T-helper 17 cell (primary cell): ENCODE data around the gene ZNF335. TPM values are rescaled to one million over a fixed set of nuclear protein-coding genes. Genes with fewer than 3 reads are reported as not detected.

Source experiments
- ATAC-seq: fragments of 150-1000 bp; cut with Tn5 transposase; 2 replicates; pipeline ENCODE4 v1.10.0; 2021; ENCODE audit warnings: mild to moderate bottlenecking, moderate library complexity
- DNase-seq, 3 donors: peaks; one replicate each; pipeline versions ENCODE4 v3.0.0 to v3.0.0-alpha.2; 2020 to 2021
- H3K9me3 ChIP-seq: one replicate; pipeline ENCODE4 v1.7.0; 2013; ENCODE audit warnings: low read length, mild to moderate bottlenecking; ENCODE audit not compliant: control insufficient read depth, poor library complexity, severe bottlenecking
- H3K27ac Mint-ChIP-seq: one replicate; pipeline ENCODE4 v1.8.0; 2022; ENCODE audit warnings: mild to moderate bottlenecking, moderate library complexity, mixed read lengths
- H3K27me3 Mint-ChIP-seq: one replicate; pipeline ENCODE4 v1.8.0; 2022; ENCODE audit warnings: mixed read lengths
- H3K36me3 Mint-ChIP-seq: one replicate; pipeline ENCODE4 v1.8.0; 2022; ENCODE audit warnings: low read depth, mixed read lengths
- H3K4me1 Mint-ChIP-seq: one replicate; pipeline ENCODE4 v1.8.0; 2022; ENCODE audit warnings: mild to moderate bottlenecking, mixed read lengths
- H3K4me3 Mint-ChIP-seq: one replicate; pipeline ENCODE4 v1.8.0; 2022; ENCODE audit warnings: mild to moderate bottlenecking, moderate library complexity, mixed read lengths
- total RNA-seq, 4 donors: library from RNA in 2 of 4; stranded (reverse) in 2 of 4; gene quantifications; one replicate each; pipeline ENCODE4 v1.2.3 and lab custom pipeline; 2022 to 2026

ZNF335 gene
- total RNA-seq, 2 donors from 2014 or later, result 95.1 to 129 TPM

GRCh38 chr20:45974896-45975565 lies 3.0 kb upstream of the ZNF335 start:
- H3K4me3 Mint-ChIP-seq, result no peak overlapping the region
- no peak for ATAC-seq

GRCh38 chr20:45972500-45973183 lies 639 bp upstream of the ZNF335 start:
- ATAC-seq (no peak), DNase-seq (no peak)
- Mint-ChIP-seq H3K36me3 (no peaks in the 10 kb centered on the region), H3K27me3 (no peaks in the 10 kb centered on the region), H3K27ac (peak overlapping the region; percentile 97), H3K4me1 (peaks cover 18% of the 10 kb centered on the region), H3K4me3 (peak overlapping the region; percentile 87)
- no peaks in the 10 kb centered on the region for H3K9me3 ChIP-seq

More at GRCh38 chr20:45974896-45975565, 3.0 kb upstream of the ZNF335 start:
- no peaks in the 10 kb centered on the region for H3K36me3 Mint-ChIP-seq
- peaks cover 14% of the 10 kb centered on the region for H3K4me1 Mint-ChIP-seq
- no peaks in the 10 kb centered on the region for H3K27me3 Mint-ChIP-seq
- H3K9me3 ChIP-seq, result no peaks in the 10 kb centered on the region
- no peak for DNase-seq
- H3K27ac Mint-ChIP-seq, result no peak overlapping the region

GRCh38 chr20:45971425-45971674 lies 653 bp downstream of the ZNF335 start:
- Mint-ChIP-seq H3K27ac (peak overlapping the region; percentile 97), H3K4me3 (peak overlapping the region; percentile 87), H3K4me1 (peaks cover 20% of the 10 kb centered on the region), H3K27me3 (no peaks in the 10 kb centered on the region), H3K36me3 (no peaks in the 10 kb centered on the region)
- no peaks in the 10 kb centered on the region for H3K9me3 ChIP-seq
- ATAC-seq (peak; percentile 20), DNase-seq (no peak)

- Mint-ChIP-seq H3K4me3 (peak overlapping the region; percentile 87), H3K4me1 (peaks cover 20% of the 10 kb centered on the region), H3K27me3 (no peaks in the 10 kb centered on the region), H3K27ac (peak overlapping the region; percentile 97), H3K36me3 (no peaks in the 10 kb centered on the region)
- H3K9me3 ChIP-seq, result no peaks in the 10 kb centered on the region
- DNase-seq (no peak), ATAC-seq (no peak)
These were observed 1.2 kb downstream of the ZNF335 start for GRCh38 chr20:45970646-45971424.

GRCh38 chr20:45969712-45970634 lies 2.0 kb downstream of the ZNF335 start:
- H3K4me1 Mint-ChIP-seq, result peaks cover 20% of the 10 kb centered on the region
- H3K36me3 Mint-ChIP-seq, result no peaks in the 10 kb centered on the region
- H3K4me3 Mint-ChIP-seq, result peak overlapping the region; percentile 87
- H3K27me3 Mint-ChIP-seq, result no peaks in the 10 kb centered on the region
- peak overlapping the region; percentile 97 for H3K27ac Mint-ChIP-seq
- no peak for ATAC-seq
- no peaks in the 10 kb centered on the region for H3K9me3 ChIP-seq
- DNase-seq, result no peak

GRCh38 chr20:45968801-45969711 lies 2.9 kb downstream of the ZNF335 start:
- peak overlapping the region; percentile 97 for H3K27ac Mint-ChIP-seq

GRCh38 chr20:45968081-45968671 lies 3.8 kb downstream of the ZNF335 start:
- Mint-ChIP-seq H3K27me3 (no peaks in the 10 kb centered on the region), H3K36me3 (peaks cover under 1% of the 10 kb centered on the region), H3K4me3 (no peak overlapping the region), H3K27ac (no peak overlapping the region), H3K4me1 (peaks cover 22% of the 10 kb centered on the region)
- DNase-seq (no peak), ATAC-seq (no peak)
- no peaks in the 10 kb centered on the region for H3K9me3 ChIP-seq

More at GRCh38 chr20:45968801-45969711, 2.9 kb downstream of the ZNF335 start:
- H3K36me3 Mint-ChIP-seq, result no peaks in the 10 kb centered on the region
- DNase-seq (no peak), ATAC-seq (no peak)
- no peaks in the 10 kb centered on the region for H3K27me3 Mint-ChIP-seq
- H3K4me1 Mint-ChIP-seq, result peaks cover 20% of the 10 kb centered on the region
- no peak overlapping the region for H3K4me3 Mint-ChIP-seq
- no peaks in the 10 kb centered on the region for H3K9me3 ChIP-seq

GRCh38 chr20:45967551-45968080 lies 4.4 kb downstream of the ZNF335 start:
- Mint-ChIP-seq H3K4me3 (no peak overlapping the region), H3K27me3 (no peaks in the 10 kb centered on the region), H3K4me1 (peaks cover 23% of the 10 kb centered on the region), H3K36me3 (peaks cover 3% of the 10 kb centered on the region), H3K27ac (peak overlapping the region; percentile 32)
- no peaks in the 10 kb centered on the region for H3K9me3 ChIP-seq
- DNase-seq (no peak), ATAC-seq (no peak)

GRCh38 chr20:45965169-45966002 lies 6.6 kb downstream of the ZNF335 start:
- Mint-ChIP-seq H3K4me1 (peaks cover 14% of the 10 kb centered on the region), H3K36me3 (peaks cover 3% of the 10 kb centered on the region), H3K4me3 (no peak overlapping the region), H3K27me3 (no peaks in the 10 kb centered on the region), H3K27ac (peak overlapping the region; percentile 68)
- DNase-seq, result no peak
- ATAC-seq, result no peak
- H3K9me3 ChIP-seq, result no peaks in the 10 kb centered on the region

- Mint-ChIP-seq H3K4me1 (peaks cover 7% of the 10 kb centered on the region), H3K27me3 (no peaks in the 10 kb centered on the region), H3K36me3 (peaks cover 3% of the 10 kb centered on the region), H3K4me3 (no peak overlapping the region), H3K27ac (peak overlapping the region; percentile 19)
- no peak for ATAC-seq
- H3K9me3 ChIP-seq, result no peaks in the 10 kb centered on the region
- no peak for DNase-seq
These were observed 8.0 kb downstream of the ZNF335 start for GRCh38 chr20:45964006-45964400.
